Esophagus mucosa (tissue), 1 donor: ENCODE results near the gene LIN7A. TPM values are rescaled to one million over a fixed set of nuclear protein-coding genes. Genes with fewer than 3 reads are reported as not detected.
"Not testable (repeated sequence)": the region's sequence is repeated elsewhere in the genome, so short reads cannot be mapped to it uniquely, and the experiment has no call there.

Experiments
- ATAC-seq: fragments of 200-7000 bp; cut with Tn5 transposase; one replicate; pipeline ENCODE4 v1.9.1; 2020
- total RNA-seq: library from RNA; stranded (reverse); gene quantifications from one replicate; pipeline ENCODE4 v1.2.4, GENCODE V29; 2023
- donor health status: DM: yes; HTN: yes; CAD: no.

Gene LIN7A
- total RNA-seq, 1 donor from 2014 or later, result 0.56 TPM

- ATAC-seq, result no peak
Measured at GRCh38 chr12:80807640-80808288, 130.0 kb downstream of the LIN7A start.

- no peak for ATAC-seq
Measured at GRCh38 chr12:80805106-80805505, 132.6 kb downstream of the LIN7A start.

GRCh38 chr12:80802652-80803400, 134.9 kb downstream of the LIN7A start:
- no peak for ATAC-seq

- ATAC-seq, result no peak
Measured at GRCh38 chr12:80798281-80798680, 139.5 kb downstream of the LIN7A start.

- ATAC-seq, result no peak
Measured at GRCh38 chr12:80794551-80794950, 143.2 kb downstream of the LIN7A start.

GRCh38 chr12:80792861-80793260, 144.9 kb downstream of the LIN7A start:
- ATAC-seq, result no peak

- no peak for ATAC-seq
Measured at GRCh38 chr12:80791863-80792262, 145.9 kb downstream of the LIN7A start.

GRCh38 chr12:80788407-80788806, 149.3 kb downstream of the LIN7A start:
- not testable (repeated sequence) for ATAC-seq

GRCh38 chr12:80782963-80783470, 154.7 kb downstream of the LIN7A start:
- ATAC-seq, result not testable (repeated sequence)

- no peak for ATAC-seq
Measured at GRCh38 chr12:80781313-80781712, 156.4 kb downstream of the LIN7A start.

GRCh38 chr12:80780746-80781145, 157.0 kb downstream of the LIN7A start:
- no peak for ATAC-seq

GRCh38 chr12:80778005-80778541, 159.7 kb downstream of the LIN7A start:
- peak; percentile 92 for ATAC-seq

- no peak for ATAC-seq
Measured at GRCh38 chr12:80777587-80777986, 160.1 kb downstream of the LIN7A start.

- ATAC-seq, result peak; percentile 40
Measured at GRCh38 chr12:80776706-80777105, 161.0 kb downstream of the LIN7A start.

GRCh38 chr12:80770958-80771357, 166.8 kb downstream of the LIN7A start:
- no peak for ATAC-seq

GRCh38 chr12:80769553-80770140, 168.1 kb downstream of the LIN7A start:
- no peak for ATAC-seq

- ATAC-seq, result no peak
Measured at GRCh38 chr12:80766897-80767296, 170.8 kb downstream of the LIN7A start.

GRCh38 chr12:80766210-80766609, 171.5 kb downstream of the LIN7A start:
- no peak for ATAC-seq

- no peak for ATAC-seq
Measured at GRCh38 chr12:80763874-80764273, 173.9 kb downstream of the LIN7A start.

GRCh38 chr12:80761838-80762237, 175.9 kb downstream of the LIN7A start:
- ATAC-seq, result no peak

GRCh38 chr12:80756875-80757274, 180.9 kb downstream of the LIN7A start:
- ATAC-seq, result no peak

- no peak for ATAC-seq
Measured at GRCh38 chr12:80754274-80754673, 183.5 kb downstream of the LIN7A start.

GRCh38 chr12:80752464-80752863, 185.3 kb downstream of the LIN7A start:
- ATAC-seq, result no peak
